ENCODE data around the gene NUBPL. TPM values are rescaled to one million over a fixed set of nuclear protein-coding genes. Genes with fewer than 3 reads are reported as not detected.
"Not testable (repeated sequence)": the region's sequence is repeated elsewhere in the genome, so short reads cannot be mapped to it uniquely, and the experiment has no call there.

Gene NUBPL
- polyA plus RNA-seq, 2 of the 4 experiments (the other 2 are of a cell fraction), result 7.6 to 14.1 TPM

- TF ChIP-seq BCL3 (IDR thresholded peaks at IDR 0.05), result no peak
Measured at GRCh38 chr14:31702130-31702529, 140.9 kb downstream of the NUBPL start (continued).

- ATAC-seq, result no peak
- Histone ChIP-seq H3K4me3 (no peak overlapping the region), H3K4me2 (no peak overlapping the region), H3K9me3 (peaks cover 7% of the 10 kb centered on the region; the same call in 2 of the 3 replicates), H3K4me1 (no peaks in the 10 kb centered on the region), H3K27ac (no peak overlapping the region)
- no peak for FAIRE-seq
- WGBS (ENCODE audit: missing lambda C conversion rate), result 58% methylated on average over 2 of the region's 2 CpGs
- ChIA-PET CTCF (no interaction called here), POLR2A (no interaction called here)
- no peak for DNase-seq (ENCODE audit: low read depth in 1 of 2, low spot score in 1 of 2)
- TF ChIP-seq POLR2AphosphoS2 (conservative IDR thresholded peaks at IDR 0.05; ENCODE audit: low read length) (no peak), EHMT2 (IDR thresholded peaks at IDR 0.05; ENCODE audit: low read depth) (no peak), GATA3 (IDR thresholded peaks at IDR 0.05; ENCODE audit: borderline replicate concordance) (no peak), PHF8 (IDR thresholded peaks at IDR 0.05; ENCODE audit: borderline replicate concordance, low read depth) (no peak), NR3C1 (IDR thresholded peaks at IDR 0.05) (no peak), MAZ (IDR thresholded peaks at IDR 0.05; ENCODE audit: borderline replicate concordance, low read depth, low read length) (no peak), TP53 (CRISPR knock-in tag; IDR thresholded peaks at IDR 0.05) (no peak), ZNF302 (CRISPR knock-in tag; IDR thresholded peaks at IDR 0.05) (no peak), NFE2L2 (conservative IDR thresholded peaks at IDR 0.05; ENCODE audit: low read length) (no peak), HMGXB4 (CRISPR knock-in tag; IDR thresholded peaks at IDR 0.05; ENCODE audit: borderline replicate concordance) (no peak), FOXS1 (CRISPR knock-in tag; IDR thresholded peaks at IDR 0.05) (no peak), ATOH8 (CRISPR knock-in tag; IDR thresholded peaks at IDR 0.05; ENCODE audit: low read depth) (no peak), PBX3 (IDR thresholded peaks at IDR 0.05) (no peak)
Measured at GRCh38 chr14:31703056-31703455, 141.9 kb downstream of the NUBPL start.

GRCh38 chr14:31705731-31706130 lies 144.5 kb downstream of the NUBPL start:
- no peak for DNase-seq (ENCODE audit: low read depth in 1 of 2, low spot score in 1 of 2)
- no peaks in the 10 kb centered on the region for H3K4me1 ChIP-seq
- no peak overlapping the region for H3K4me3 ChIP-seq
- ChIA-PET POLR2A (no interaction called here), CTCF (interaction anchor here (0.8 kb wide), 1 partner anchor 9 kb away, joined by 3 read pairs; no protein-coding TSS in a partner anchor)
- FAIRE-seq, result no peak
- no peak for TF ChIP-seq NR3C1 (IDR thresholded peaks at IDR 0.05)
- TF ChIP-seq HOXA7 (CRISPR knock-in tag; IDR thresholded peaks at IDR 0.05), result no peak
- TF ChIP-seq FOXS1 (CRISPR knock-in tag; IDR thresholded peaks at IDR 0.05), result no peak
- no peak for TF ChIP-seq SREBF2 (IDR thresholded peaks at IDR 0.05)
- no peak for TF ChIP-seq CEBPB (IDR thresholded peaks at IDR 0.05)
- ATAC-seq, result no peak
- H3K4me2 ChIP-seq, result no peak overlapping the region
- peaks cover 7% of the 10 kb centered on the region; the same call in 2 of the 3 replicates for H3K9me3 ChIP-seq
- WGBS (ENCODE audit: missing lambda C conversion rate), result 90% methylated on average over 5 of the region's 14 CpGs
- H3K27ac ChIP-seq, result no peak overlapping the region

GRCh38 chr14:31708661-31709060 lies 147.5 kb downstream of the NUBPL start:
- CTCF ChIA-PET, result not testable (repeated sequence)

More at GRCh38 chr14:31708661-31709060, 147.5 kb downstream of the NUBPL start:
- WGBS (ENCODE audit: missing lambda C conversion rate), result 87% methylated on average over 7 of the region's 7 CpGs
- POLR2A ChIA-PET; H3K27ac ChIP-seq; H3K4me1 ChIP-seq; H3K4me2 ChIP-seq; DNase-seq (ENCODE audit: low read depth in 1 of 2, low spot score in 1 of 2); H3K9me3 ChIP-seq; FAIRE-seq; ATAC-seq; H3K4me3 ChIP-seq: not testable (repeated sequence)

Data from A549 (cell line).